Keratinocyte (primary cell): ENCODE data around the gene ZBTB18. TPM values are rescaled to one million over a fixed set of nuclear protein-coding genes. Genes with fewer than 3 reads are reported as not detected.

Source experiments
- DNase-seq: peaks from one replicate; pipeline ENCODE4 v3.0.0-alpha.2; 2011; ENCODE audit warnings: low read depth, missing footprints, low spot score
- FAIRE-seq: peaks from 2 replicates; lab custom pipeline; 2011; peaks lifted over from hg19 to GRCh38; lab: Jason Lieb, UNC
- H2AFZ ChIP-seq: 2 replicates; pipeline ENCODE4 v1.6.0; 2012; ENCODE audit warnings: low read length, control low read depth, inconsistent platforms; ENCODE audit not compliant: control insufficient read depth
- H3K27ac ChIP-seq: 2 replicates; pipeline ENCODE4 v1.5.1; 2011; ENCODE audit warnings: low read length; ENCODE audit not compliant: control insufficient read depth, insufficient read depth
- H3K27me3 ChIP-seq: 3 replicates; pipeline ENCODE4 v1.6.0; 2011; ENCODE audit warnings: low read length; ENCODE audit not compliant: control insufficient read depth, insufficient read depth; ENCODE audit errors: extremely low read depth
- H3K36me3 ChIP-seq, 2 experiments: 2 replicates in 1 of 2; 3 replicates in 1 of 2; pipeline ENCODE4 v1.5.1; 2011; ENCODE audit warnings: low read length in 2 of 2, mild to moderate bottlenecking in 1 of 2; ENCODE audit not compliant: control insufficient read depth in 2 of 2, insufficient read depth in 2 of 2; ENCODE audit errors: extremely low read depth in 1 of 2
- H3K4me1 ChIP-seq: 3 replicates; pipeline ENCODE4 v1.5.1; 2011; ENCODE audit warnings: low read length; ENCODE audit not compliant: control insufficient read depth, insufficient read depth; ENCODE audit errors: extremely low read depth
- H3K4me2 ChIP-seq: 3 replicates; pipeline ENCODE4 v1.6.0; 2011; ENCODE audit warnings: low read depth, low read length; ENCODE audit not compliant: control insufficient read depth, insufficient read depth; ENCODE audit errors: extremely low read depth
- H3K4me3 ChIP-seq, 3 experiments: fragments of 200-600 bp in 1 of 3; sonication (generic) in 1 of 3; 2 replicates in 2 of 3; 3 replicates in 1 of 3; pipeline ENCODE4 v1.5.1; 2011 to 2016; ENCODE audit warnings: low read length in 3 of 3, mild to moderate bottlenecking in 3 of 3, control low read depth in 2 of 3, inconsistent platforms in 1 of 3, low read depth in 1 of 3, mixed read lengths in 1 of 3, mixed run types in 1 of 3, moderate library complexity in 1 of 3; ENCODE audit not compliant: control insufficient read depth in 2 of 3, insufficient read depth in 2 of 3; ENCODE audit errors: extremely low read depth in 1 of 3
- H3K79me2 ChIP-seq: 2 replicates; pipeline ENCODE4 v1.6.0; 2012; ENCODE audit warnings: low read length; ENCODE audit not compliant: control insufficient read depth, insufficient read depth
- H3K9ac ChIP-seq: 3 replicates; pipeline ENCODE4 v1.6.0; 2011; ENCODE audit warnings: low read length; ENCODE audit not compliant: control insufficient read depth, insufficient read depth; ENCODE audit errors: extremely low read depth
- H3K9me1 ChIP-seq: 3 replicates; pipeline ENCODE4 v1.6.0; 2011; ENCODE audit warnings: low read length; ENCODE audit not compliant: control insufficient read depth, insufficient read depth; ENCODE audit errors: extremely low read depth
- H3K9me3 ChIP-seq: 2 replicates; pipeline ENCODE4 v1.5.1; 2012; ENCODE audit warnings: low read depth, low read length; ENCODE audit not compliant: control insufficient read depth
- H4K20me1 ChIP-seq: 3 replicates; pipeline ENCODE4 v1.6.0; 2011; ENCODE audit warnings: low read length; ENCODE audit not compliant: control insufficient read depth, insufficient read depth; ENCODE audit errors: extremely low read depth
- CTCF ChIP-seq, 3 experiments: IDR thresholded peaks in 1 of 3; conservative IDR thresholded peaks in 1 of 3; optimal IDR thresholded peaks in 1 of 3; 2 replicates in 2 of 3; 3 replicates in 1 of 3; pipeline versions ENCODE3 to v1.5.1; 2011; ENCODE audit warnings: low read length in 3 of 3, mild to moderate bottlenecking in 3 of 3, moderate library complexity in 2 of 3, control low read depth in 1 of 3, inconsistent platforms in 1 of 3; ENCODE audit not compliant: insufficient read depth in 2 of 3; ENCODE audit errors: extremely low read depth in 1 of 3
- EZH2 ChIP-seq: IDR thresholded peaks from one replicate; pipeline ENCODE4 v1.6.1; 2012; ENCODE audit warnings: inconsistent platforms, mild to moderate bottlenecking, low read length, moderate library complexity
- dilution Hi-C: fragments of 300-500 bp; cut with MboI; formaldehyde crosslinking; loops from one replicate; pipeline ENCODE4 v1.7.0; 2020; ENCODE audit warnings: low sequenced_read_pairs; ENCODE audit not compliant: extremely low pct_ligation_motif_present
- polyA plus RNA-seq, 5 experiments: library from polyadenylated mRNA; depleted of rRNA in 3 of 5; stranded (reverse) in 3 of 5; stranded (forward) in 1 of 5; unstranded in 1 of 5; fragments of >200 nt; gene quantifications; 1 replicate in 1 of 5; 2 replicates in 3 of 5; 3 replicates in 1 of 5; pipeline versions ENCODE4 v1.2.1 to v1.2.3, GENCODE V29; 2011 to 2012; ENCODE audit warnings: missing spikeins in 2 of 5, low read depth in 1 of 5, low replicate concordance in 1 of 5

The ZBTB18 gene
- polyA plus RNA-seq, 1 donor (not counting 4 experiments of a cell fraction or from before 2014, with no cell fraction given) = 5.8 TPM

GRCh38 chr1:244050014-244050834 lies 859 bp upstream of the ZBTB18 start:
- Histone ChIP-seq H3K79me2 (peaks cover 10% of the 10 kb centered on the region), H3K9me3 (no peaks in the 10 kb centered on the region), H3K9me1 (no peaks in the 10 kb centered on the region), H3K4me3 (peak overlapping the region; percentile 61 to 80 (median 72)), H3K36me3 (peaks cover 3 to 9% of the 10 kb centered on the region in 2 experiments), H3K9ac (peak overlapping the region; percentile 56), H3K4me2 (peak overlapping the region; percentile 97), H3K27me3 (peaks cover 9% of the 10 kb centered on the region), H4K20me1 (no peaks in the 10 kb centered on the region), H3K27ac (no peak overlapping the region), H2AFZ (peak overlapping the region; percentile 24), H3K4me1 (peaks cover 15% of the 10 kb centered on the region)
- DNase-seq = no peak
- dilution Hi-C loops = no loop called here
- TF ChIP-seq CTCF (optimal IDR thresholded peaks at IDR 0.05 in 1 of 3, IDR thresholded peaks at IDR 0.05 in 1 of 3, conservative IDR thresholded peaks at IDR 0.05 in 1 of 3; ENCODE audit: extremely low read depth in 1 of 3, insufficient read depth in 2 of 3, low read length in 3 of 3) (no peak), EZH2 (no peak)
- FAIRE-seq = no peak

DNA sequence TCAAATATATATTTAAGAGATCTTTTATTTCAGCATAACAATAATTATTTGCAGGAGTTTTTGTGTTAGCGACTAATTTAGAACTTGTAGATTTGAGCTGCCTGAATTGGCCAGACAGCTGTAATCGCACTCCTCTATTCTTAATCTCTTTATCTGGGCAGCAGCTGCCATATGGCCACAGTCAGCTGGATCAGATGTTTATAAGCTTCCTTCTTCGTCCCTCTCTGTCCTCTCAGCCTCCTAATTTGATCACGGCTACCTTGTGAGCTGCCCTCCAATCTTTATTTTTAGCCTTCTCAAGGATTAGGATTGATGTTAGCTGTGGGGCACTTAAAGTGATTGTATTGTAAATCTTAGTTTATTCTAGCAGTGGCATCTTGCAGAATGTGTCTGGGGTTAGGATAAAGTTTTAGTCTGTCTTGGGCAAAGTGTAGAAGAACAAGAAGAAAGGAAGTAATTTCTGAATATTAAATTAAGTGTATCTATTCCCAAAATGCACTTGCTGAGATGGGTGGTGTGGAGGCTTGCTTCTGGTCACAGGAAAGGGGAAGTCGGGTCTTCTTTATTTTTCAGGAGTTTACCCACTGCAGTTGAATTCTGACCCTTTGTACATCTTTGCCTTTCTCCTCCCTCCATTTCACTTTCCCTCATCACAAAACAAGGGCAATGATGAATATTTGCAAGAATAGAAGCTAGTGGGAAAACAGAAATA lies 1.1 kb downstream of the ZBTB18 start:
- Histone ChIP-seq H3K27ac (no peak overlapping the region), H3K4me2 (no peak overlapping the region), H3K79me2 (peaks cover 10% of the 10 kb centered on the region), H3K9me3 (no peaks in the 10 kb centered on the region), H3K36me3 (peaks cover 3 to 9% of the 10 kb centered on the region in 2 experiments), H3K4me3 (no peak overlapping the region), H3K4me1 (peaks cover 13% of the 10 kb centered on the region), H4K20me1 (no peaks in the 10 kb centered on the region), H3K27me3 (peaks cover 9% of the 10 kb centered on the region), H3K9ac (no peak overlapping the region), H2AFZ (no peak overlapping the region), H3K9me1 (no peaks in the 10 kb centered on the region)
- no peak for TF ChIP-seq CTCF (optimal IDR thresholded peaks at IDR 0.05 in 1 of 3, IDR thresholded peaks at IDR 0.05 in 1 of 3, conservative IDR thresholded peaks at IDR 0.05 in 1 of 3; ENCODE audit: extremely low read depth in 1 of 3, insufficient read depth in 2 of 3, low read length in 3 of 3)
- no peak for TF ChIP-seq EZH2
- FAIRE-seq = no peak
- no peak for DNase-seq
- dilution Hi-C loops = no loop called here
